ENCODE measurements around the gene EFTUD2.

Gene EFTUD2

GRCh38 chr17:44850025-44850424 lies 49.2 kb downstream of the EFTUD2 start:
- TF ChIP-seq CTCF (IDR thresholded peaks at IDR 0.05; ENCODE audit: low read depth, low read length), result no peak
- H3K4me3 ChIP-seq (ENCODE audit: low read depth, low read length), result no peak overlapping the region

GRCh38 chr17:44848961-44849489 lies 50.2 kb downstream of the EFTUD2 start:
- no peak for TF ChIP-seq CTCF (IDR thresholded peaks at IDR 0.05; ENCODE audit: low read depth, low read length)
- H3K4me3 ChIP-seq (ENCODE audit: low read depth, low read length), result no peak overlapping the region

GRCh38 chr17:44848257-44848795 lies 50.9 kb downstream of the EFTUD2 start:
- H3K4me3 ChIP-seq (ENCODE audit: low read depth, low read length), result no peak overlapping the region
- no peak for TF ChIP-seq CTCF (IDR thresholded peaks at IDR 0.05; ENCODE audit: low read depth, low read length)

GRCh38 chr17:44847586-44847985 lies 51.7 kb downstream of the EFTUD2 start, which contains the start of gene HIGD1B:
Gene HIGD1B (plus strand): TSS chr17:44847883. CDS start chr17:44848153, 270 bp downstream.
- no peak for TF ChIP-seq CTCF (IDR thresholded peaks at IDR 0.05; ENCODE audit: low read depth, low read length)
- no peak within 1 kb of the TSS for H3K4me3 ChIP-seq (ENCODE audit: low read depth, low read length)

GRCh38 chr17:44846206-44846605 lies 53.0 kb downstream of the EFTUD2 start:
- no peak overlapping the region for H3K4me3 ChIP-seq (ENCODE audit: low read depth, low read length)
- TF ChIP-seq CTCF (IDR thresholded peaks at IDR 0.05; ENCODE audit: low read depth, low read length), result no peak

DNA sequence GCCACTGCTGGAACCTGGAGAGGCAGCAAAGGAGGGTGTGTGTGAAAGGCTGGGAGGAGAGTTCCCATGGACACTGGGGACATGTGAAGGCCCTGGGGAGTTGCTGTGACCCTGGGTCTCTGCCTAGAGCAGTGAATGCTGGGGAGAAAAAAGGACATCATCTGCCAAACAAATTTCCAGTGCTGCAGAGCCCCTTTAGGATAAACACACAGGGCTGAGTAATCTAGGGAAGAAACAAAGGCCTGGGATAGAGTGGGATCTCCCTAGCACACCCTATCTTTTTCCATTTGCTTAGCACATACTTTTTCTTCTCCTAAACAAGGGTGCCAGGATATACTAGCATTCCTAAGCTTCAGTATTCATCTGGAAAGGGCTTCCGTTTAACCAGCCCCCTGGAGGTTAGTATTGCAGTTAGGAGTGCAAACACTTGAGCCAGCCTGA lies 54.8 kb downstream of the EFTUD2 start:
- no peak overlapping the region for H3K4me3 ChIP-seq (ENCODE audit: low read depth, low read length)
- TF ChIP-seq CTCF (IDR thresholded peaks at IDR 0.05; ENCODE audit: low read depth, low read length), result peak; percentile 32

DNA sequence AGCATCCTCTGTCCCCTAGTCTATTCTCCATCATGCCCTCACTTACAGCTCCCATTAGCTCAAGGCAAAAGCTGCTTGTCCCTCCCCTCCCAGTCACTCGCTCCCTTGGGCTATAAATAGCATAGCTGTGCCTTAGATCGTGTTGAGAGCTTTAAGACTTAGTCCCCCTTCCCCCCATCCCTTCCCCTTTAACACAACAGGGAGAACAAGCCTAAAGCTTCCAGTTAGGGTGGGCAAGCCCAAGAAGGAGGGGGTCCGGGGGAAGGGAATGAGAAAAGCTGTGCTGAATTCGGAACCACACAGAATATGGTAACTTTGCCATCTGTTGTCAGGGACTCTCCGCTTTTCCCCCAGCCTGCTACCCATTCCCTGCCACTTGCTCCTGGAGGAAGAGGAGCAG lies 56.5 kb downstream of the EFTUD2 start:
- no peak for TF ChIP-seq CTCF (IDR thresholded peaks at IDR 0.05; ENCODE audit: low read depth, low read length)
- H3K4me3 ChIP-seq (ENCODE audit: low read depth, low read length), result no peak overlapping the region

Measured in WI38 (cell line).